HepG2 (cell line): ENCODE results near the gene MED15. TPM values are rescaled to one million over a fixed set of nuclear protein-coding genes. Genes with fewer than 3 reads are reported as not detected.

Experiments used
- ATAC-seq: fragments of 200-7000 bp; cut with Tn5 transposase; 3 replicates; pipeline ENCODE4 v1.9.1; 2020; ENCODE audit warnings: mild to moderate bottlenecking, moderate library complexity
- BruUV-seq: library from RNA; stranded (reverse); fragments of 400-500 nt; replicated peaks from 2 replicates; lab custom pipeline; 2021; lab: Mats Ljungman, UMichigan
- CTCF ChIA-PET: fragments of 300-600 bp; formaldehyde crosslinking; extraction: SDS; loops from one replicate; lab custom pipeline; 2021; ENCODE audit warnings: low total read pairs, inconsistent platforms, low intra/inter-chr PET ratio; lab: Yijun Ruan, JAX
- POLR2A ChIA-PET: fragments of 350-600 bp; sonication (Branson Sonifier 250); formaldehyde crosslinking; loops from one replicate; lab custom pipeline; 2020; ENCODE audit warnings: antibody characterized with exemption, inconsistent platforms; lab: Yijun Ruan, JAX
- DNase-seq: peaks from one replicate; pipeline ENCODE4 v3.0.0-alpha.2; 2015; ENCODE audit warnings: low spot score
- FAIRE-seq: peaks from 3 replicates; lab custom pipeline; 2011; peaks lifted over from hg19 to GRCh38; lab: Jason Lieb, UNC
- H2AFZ ChIP-seq: one replicate; pipeline ENCODE4 v1.6.1; 2011; ENCODE audit warnings: low read length, inconsistent platforms
- H3K27ac ChIP-seq: fragments of 300-600 bp; 3 replicates; pipeline ENCODE4 v1.8.0; 2011; ENCODE audit warnings: mixed run types, mild to moderate bottlenecking, mixed read lengths, low read length, inconsistent platforms; ENCODE audit not compliant: insufficient read depth; ENCODE audit errors: extremely low read length
- H3K27me3 ChIP-seq, 2 experiments: fragments of 200-600 bp in 1 of 2; 2 replicates in 1 of 2; 3 replicates in 1 of 2; pipeline versions ENCODE4 v1.6.0 to v1.8.0; 2011; ENCODE audit warnings: low read length in 2 of 2, mild to moderate bottlenecking in 2 of 2, moderate library complexity in 2 of 2, inconsistent platforms in 1 of 2; ENCODE audit not compliant: insufficient read depth in 2 of 2, control insufficient read depth in 1 of 2
- H3K36me3 ChIP-seq, 2 experiments: fragments of 200-600 bp in 1 of 2; replicated peaks in 1 of 2; 2 replicates in 1 of 2; 3 replicates in 1 of 2; pipeline versions ENCODE4 v1.5.1 to v1.8.0; 2011; ENCODE audit warnings: low read length in 2 of 2, inconsistent platforms in 1 of 2; ENCODE audit not compliant: insufficient read depth in 2 of 2, control insufficient read depth in 1 of 2
- H3K4me1 ChIP-seq: 2 replicates; pipeline ENCODE4 v1.5.1; 2012; ENCODE audit warnings: low read length, inconsistent platforms; ENCODE audit not compliant: insufficient read depth
- H3K4me2 ChIP-seq: 2 replicates; pipeline ENCODE4 v1.6.0; 2011; ENCODE audit warnings: low read depth, low read length, inconsistent platforms
- H3K4me3 ChIP-seq, 3 experiments: fragments of 200-600 bp in 1 of 3; sonication (generic), shearing (Covaris generic) in 1 of 3; replicated peaks in 1 of 3; 2 replicates each; pipeline ENCODE4 v1.5.1; 2011 to 2016; ENCODE audit warnings: low read length in 3 of 3, inconsistent platforms in 2 of 3, low read depth in 2 of 3, mild to moderate bottlenecking in 2 of 3, control low read depth in 1 of 3, mixed read lengths in 1 of 3; ENCODE audit not compliant: insufficient read depth in 1 of 3
- H3K79me2 ChIP-seq: one replicate; pipeline ENCODE4 v1.6.1; 2011; ENCODE audit warnings: low read length, inconsistent platforms; ENCODE audit not compliant: insufficient read depth
- H3K9ac ChIP-seq: 2 replicates; pipeline ENCODE4 v1.6.0; 2011; ENCODE audit warnings: mild to moderate bottlenecking, low read depth, low read length, inconsistent platforms; ENCODE audit not compliant: insufficient read depth
- H3K9me3 ChIP-seq: 2 replicates; pipeline ENCODE4 v1.5.1; 2012; ENCODE audit warnings: mild to moderate bottlenecking, low read length
- H4K20me1 ChIP-seq: 2 replicates; pipeline ENCODE4 v1.6.0; 2011; ENCODE audit warnings: inconsistent platforms, mild to moderate bottlenecking, low read length, moderate library complexity; ENCODE audit not compliant: insufficient read depth
- CENPT ChIP-seq: sonication (generic); formaldehyde crosslinking; IDR thresholded peaks from 2 replicates; pipeline ENCODE4 v1.8.0; 2022; ENCODE audit warnings: low read depth, mild to moderate bottlenecking, moderate library complexity, missing genetic modification reagents
- FOSL1 ChIP-seq: sonication (generic); formaldehyde crosslinking; IDR thresholded peaks from 2 replicates; pipeline ENCODE4 v1.9.0; 2021; ENCODE audit warnings: missing genetic modification reagents, borderline replicate concordance
- HMG20B ChIP-seq: conservative IDR thresholded peaks from 2 replicates; pipeline ENCODE4 v1.6.1; 2016; ENCODE audit warnings: missing genetic modification reagents, missing compliant biosample characterization
- HNF4G ChIP-seq, 2 experiments: sonication (generic) in 1 of 2; formaldehyde crosslinking in 1 of 2; IDR thresholded peaks; 2 replicates each; pipeline versions ENCODE4 v1.4.0 to v1.6.1; 2011 to 2020; ENCODE audit warnings: borderline replicate concordance in 2 of 2, low read depth in 2 of 2, mild to moderate bottlenecking in 2 of 2, low read length in 1 of 2, missing genetic modification reagents in 1 of 2, moderate library complexity in 1 of 2
- MTA3 ChIP-seq: sonication (generic); formaldehyde crosslinking; IDR thresholded peaks from 2 replicates; pipeline ENCODE4 v1.4.0; 2020; ENCODE audit warnings: missing genetic modification reagents
- PITX1 ChIP-seq: sonication (generic); formaldehyde crosslinking; IDR thresholded peaks from 2 replicates; pipeline ENCODE4 v1.5.1; 2020; ENCODE audit warnings: mild to moderate bottlenecking, missing genetic modification reagents
- SRSF9 ChIP-seq: fragments of 200-400 bp; formaldehyde crosslinking; IDR thresholded peaks from 2 replicates; pipeline ENCODE4 v1.6.1; 2018; ENCODE audit warnings: borderline replicate concordance, mild to moderate bottlenecking, low read depth, low read length; ENCODE audit not compliant: insufficient read depth, poor library complexity, severe bottlenecking
- ZNF225 ChIP-seq: sonication (generic); formaldehyde crosslinking; IDR thresholded peaks from 2 replicates; pipeline ENCODE4 v1.4.0; 2020; ENCODE audit warnings: mild to moderate bottlenecking, missing genetic modification reagents
- ZNF230 ChIP-seq: sonication (generic); formaldehyde crosslinking; IDR thresholded peaks from 2 replicates; pipeline ENCODE4 v1.4.0; 2020; ENCODE audit warnings: mild to moderate bottlenecking, missing genetic modification reagents
- ZNF451 ChIP-seq: sonication (generic); formaldehyde crosslinking; IDR thresholded peaks from 2 replicates; pipeline ENCODE4 v1.5.0; 2020; ENCODE audit warnings: mild to moderate bottlenecking, missing genetic modification reagents
- ZNF547 ChIP-seq: sonication (generic); formaldehyde crosslinking; IDR thresholded peaks from 2 replicates; pipeline ENCODE4 v1.5.1; 2020; ENCODE audit warnings: mild to moderate bottlenecking, missing genetic modification reagents
- ZNF558 ChIP-seq: sonication (generic); formaldehyde crosslinking; IDR thresholded peaks from 2 replicates; pipeline ENCODE4 v1.9.0; 2022; ENCODE audit warnings: mild to moderate bottlenecking, missing genetic modification reagents, borderline replicate concordance
- WGBS: methylation state at CpG from one replicate; pipeline ENCODE4 v1.1.6; 2017; ENCODE audit warnings: low lambda C conversion rate; 5-methylcytosine and 5-hydroxymethylcytosine counted together
- in situ Hi-C: cut with HindIII; loops from 2 replicates; pipeline ENCODE4 v1.10.0; 2017; ENCODE audit warnings: low pct_unique_long_range_greater_than_20kb; ENCODE audit not compliant: extremely low pct_ligation_motif_present
- intact Hi-C: fragments of 100-400 bp; cut with micrococcal nuclease; formaldehyde crosslinking; loops from one replicate; pipeline ENCODE4 v1.10.0; 2022; ENCODE audit not compliant: unreplicated experiment
- polyA plus RNA-seq, 8 experiments: library from polyadenylated mRNA; depleted of rRNA in 3 of 8; stranded (reverse) in 7 of 8; unstranded in 1 of 8; fragments of >200 nt; fragmentation: Illumina TruSeq in 4 of 8; extraction: Trizol in 4 of 8; gene quantifications; 2 replicates each; pipeline versions ENCODE4 v1.2.1 to v1.2.3, GENCODE V29; 2011 to 2016; ENCODE audit warnings: low read depth in 4 of 8, missing spikeins in 1 of 8, mixed read lengths in 1 of 8; ENCODE audit not compliant: insufficient read depth in 1 of 8
- total RNA-seq, 5 experiments: library from RNA; depleted of rRNA; stranded (reverse); fragments of >200 nt; fragmentation: Illumina TruSeq; extraction: Trizol; gene quantifications; 2 replicates each; pipeline ENCODE4 v1.2.3, GENCODE V29; 2016; ENCODE audit warnings: low read depth in 1 of 5
- TF ChIP-seq, protein P1 (sequence below): sonication (generic); formaldehyde crosslinking; IDR thresholded peaks from 2 replicates; pipeline ENCODE4 v1.4.0; 2020; ENCODE audit warnings: missing genetic modification reagents, mild to moderate bottlenecking, borderline replicate concordance
- TF ChIP-seq, protein P2 (sequence below): sonication (generic); formaldehyde crosslinking; IDR thresholded peaks from 2 replicates; pipeline ENCODE4 v1.5.1; 2020; ENCODE audit warnings: missing genetic modification reagents, mild to moderate bottlenecking, borderline replicate concordance
- TF ChIP-seq, protein P3 (sequence below): IDR thresholded peaks from 2 replicates; pipeline ENCODE4 v1.6.1; 2016; ENCODE audit warnings: low read depth, control low read depth
- TF ChIP-seq, protein P4 (sequence below): sonication (generic); formaldehyde crosslinking; IDR thresholded peaks from 2 replicates; pipeline ENCODE4 v1.9.0; 2021; ENCODE audit warnings: missing genetic modification reagents, mild to moderate bottlenecking, borderline replicate concordance

The MED15 gene
- total and polyA plus RNA-seq, 2 of the 13 experiments (the other 11 are each of a cell fraction or from before 2014, with no cell fraction given), result 14.3 to 27.0 TPM

DNA sequence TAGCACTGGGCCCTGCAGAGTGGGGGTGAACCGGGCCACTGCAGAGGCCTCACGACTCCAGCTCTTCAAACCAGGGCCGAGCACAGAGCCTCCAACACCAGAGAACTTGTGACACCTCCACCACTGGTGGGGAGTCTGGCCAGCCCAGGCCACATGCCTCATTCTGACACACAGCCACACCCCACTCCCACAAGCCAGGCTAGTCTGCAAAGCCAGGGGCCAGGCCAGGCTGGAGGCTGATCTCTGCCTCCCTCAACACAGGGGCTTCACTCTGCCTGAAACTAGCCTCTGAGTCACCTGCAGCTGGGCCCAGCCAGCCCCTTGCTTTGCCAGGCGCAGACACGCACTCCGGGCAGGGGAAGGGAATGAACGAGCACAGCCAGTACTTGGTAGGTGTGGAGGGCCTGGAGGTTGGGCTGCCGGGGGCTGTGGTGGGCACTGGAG is 102.9 kb downstream of the MED15 start:
- CTCF ChIA-PET, result no interaction called here
- ATAC-seq, result no peak
- 52% methylated on average over 5 of the region's 8 CpGs for WGBS

More for the DNA sequence above, 102.9 kb downstream of the MED15 start:
- Histone ChIP-seq H2AFZ (no peak overlapping the region), H3K4me3 (no peak overlapping the region), H3K9ac (no peak overlapping the region), H3K79me2 (no peaks in the 10 kb centered on the region), H3K27ac (no peak overlapping the region), H3K27me3 (peaks cover 3 to 76% of the 10 kb centered on the region in 2 experiments; a peak in 4 of 5 replicates), H4K20me1 (no peaks in the 10 kb centered on the region), H3K36me3 (no peaks in the 10 kb centered on the region)
- no TSS peak for BruUV-seq
- intact Hi-C loops, result no loop called here
- no peak for FAIRE-seq
- in situ Hi-C loops, result loop anchor here (10.0 kb wide), 1 partner anchor 85 kb away; no protein-coding TSS in a partner anchor
- DNase-seq, result no peak
- no peak for TF ChIP-seq SRSF9
- TF ChIP-seq, protein P1, sequence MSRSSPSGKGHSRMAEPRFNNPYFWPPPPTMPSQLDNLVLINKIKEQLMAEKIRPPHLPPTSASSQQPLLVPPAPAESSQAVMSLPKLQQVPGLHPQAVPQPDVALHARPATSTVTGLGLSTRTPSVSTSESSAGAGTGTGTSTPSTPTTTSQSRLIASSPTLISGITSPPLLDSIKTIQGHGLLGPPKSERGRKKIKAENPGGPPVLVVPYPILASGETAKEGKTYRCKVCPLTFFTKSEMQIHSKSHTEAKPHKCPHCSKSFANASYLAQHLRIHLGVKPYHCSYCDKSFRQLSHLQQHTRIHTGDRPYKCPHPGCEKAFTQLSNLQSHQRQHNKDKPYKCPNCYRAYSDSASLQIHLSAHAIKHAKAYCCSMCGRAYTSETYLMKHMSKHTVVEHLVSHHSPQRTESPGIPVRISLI (CRISPR knock-in tag), result no peak
- TF ChIP-seq PITX1 (CRISPR knock-in tag), result no peak
- TF ChIP-seq ZNF225 (CRISPR knock-in tag), result no peak
- no peak for TF ChIP-seq HMG20B
- no peak for TF ChIP-seq MTA3
- TF ChIP-seq, protein P2, sequence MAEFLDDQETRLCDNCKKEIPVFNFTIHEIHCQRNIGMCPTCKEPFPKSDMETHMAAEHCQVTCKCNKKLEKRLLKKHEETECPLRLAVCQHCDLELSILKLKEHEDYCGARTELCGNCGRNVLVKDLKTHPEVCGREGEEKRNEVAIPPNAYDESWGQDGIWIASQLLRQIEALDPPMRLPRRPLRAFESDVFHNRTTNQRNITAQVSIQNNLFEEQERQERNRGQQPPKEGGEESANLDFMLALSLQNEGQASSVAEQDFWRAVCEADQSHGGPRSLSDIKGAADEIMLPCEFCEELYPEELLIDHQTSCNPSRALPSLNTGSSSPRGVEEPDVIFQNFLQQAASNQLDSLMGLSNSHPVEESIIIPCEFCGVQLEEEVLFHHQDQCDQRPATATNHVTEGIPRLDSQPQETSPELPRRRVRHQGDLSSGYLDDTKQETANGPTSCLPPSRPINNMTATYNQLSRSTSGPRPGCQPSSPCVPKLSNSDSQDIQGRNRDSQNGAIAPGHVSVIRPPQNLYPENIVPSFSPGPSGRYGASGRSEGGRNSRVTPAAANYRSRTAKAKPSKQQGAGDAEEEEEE (CRISPR knock-in tag), result no peak
- TF ChIP-seq ZNF230 (CRISPR knock-in tag), result no peak
- TF ChIP-seq CENPT, result no peak
- no peak for TF ChIP-seq FOSL1
- no peak for TF ChIP-seq ZNF547
- no peak for TF ChIP-seq HNF4G (IDR thresholded peaks at IDR 0.05; ENCODE audit: borderline replicate concordance, low read depth, low read length)
- no peak for TF ChIP-seq HNF4G (CRISPR knock-in tag; IDR thresholded peaks at IDR 0.05; ENCODE audit: borderline replicate concordance, low read depth)
- TF ChIP-seq, protein P3, sequence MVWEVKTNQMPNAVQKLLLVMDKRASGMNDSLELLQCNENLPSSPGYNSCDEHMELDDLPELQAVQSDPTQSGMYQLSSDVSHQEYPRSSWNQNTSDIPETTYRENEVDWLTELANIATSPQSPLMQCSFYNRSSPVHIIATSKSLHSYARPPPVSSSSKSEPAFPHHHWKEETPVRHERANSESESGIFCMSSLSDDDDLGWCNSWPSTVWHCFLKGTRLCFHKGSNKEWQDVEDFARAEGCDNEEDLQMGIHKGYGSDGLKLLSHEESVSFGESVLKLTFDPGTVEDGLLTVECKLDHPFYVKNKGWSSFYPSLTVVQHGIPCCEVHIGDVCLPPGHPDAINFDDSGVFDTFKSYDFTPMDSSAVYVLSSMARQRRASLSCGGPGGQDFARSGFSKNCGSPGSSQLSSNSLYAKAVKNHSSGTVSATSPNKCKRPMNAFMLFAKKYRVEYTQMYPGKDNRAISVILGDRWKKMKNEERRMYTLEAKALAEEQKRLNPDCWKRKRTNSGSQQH, result no peak
- no peak for TF ChIP-seq ZNF451 (CRISPR knock-in tag)
- TF ChIP-seq, protein P4, sequence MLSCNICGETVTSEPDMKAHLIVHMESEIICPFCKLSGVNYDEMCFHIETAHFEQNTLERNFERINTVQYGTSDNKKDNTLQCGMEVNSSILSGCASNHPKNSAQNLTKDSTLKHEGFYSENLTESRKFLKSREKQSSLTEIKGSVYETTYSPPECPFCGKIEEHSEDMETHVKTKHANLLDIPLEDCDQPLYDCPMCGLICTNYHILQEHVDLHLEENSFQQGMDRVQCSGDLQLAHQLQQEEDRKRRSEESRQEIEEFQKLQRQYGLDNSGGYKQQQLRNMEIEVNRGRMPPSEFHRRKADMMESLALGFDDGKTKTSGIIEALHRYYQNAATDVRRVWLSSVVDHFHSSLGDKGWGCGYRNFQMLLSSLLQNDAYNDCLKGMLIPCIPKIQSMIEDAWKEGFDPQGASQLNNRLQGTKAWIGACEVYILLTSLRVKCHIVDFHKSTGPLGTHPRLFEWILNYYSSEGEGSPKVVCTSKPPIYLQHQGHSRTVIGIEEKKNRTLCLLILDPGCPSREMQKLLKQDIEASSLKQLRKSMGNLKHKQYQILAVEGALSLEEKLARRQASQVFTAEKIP, result no peak
- TF ChIP-seq ZNF558 (CRISPR knock-in tag), result no peak
- TF ChIP-seq, all 625 proteins: peak for 0
- H3K4me2 ChIP-seq, result no peak overlapping the region
- POLR2A ChIA-PET, result no interaction called here
- peaks cover 12% of the 10 kb centered on the region; the same call in 1 of the 2 replicates for H3K4me1 ChIP-seq
- no peaks in the 10 kb centered on the region for H3K9me3 ChIP-seq
